Measurements from ENCODE around the gene TMBIM6. TPM values are rescaled to one million over a fixed set of nuclear protein-coding genes. Genes with fewer than 3 reads are reported as not detected.

TMBIM6 gene
- total and polyA plus RNA-seq, 9 of the 15 experiments (the other 6 are each of a cell fraction or from before 2014, with no cell fraction given) = 147 to 1,288 (median 352) TPM

GRCh38 chr12:49707812-49708147, 33.6 kb upstream of the TMBIM6 start (continued):
- TF ChIP-seq THRA (IDR thresholded peaks at IDR 0.05) (no peak), GTF2E2 (tag; IDR thresholded peaks at IDR 0.05) (no peak), CREM (IDR thresholded peaks at IDR 0.05; ENCODE audit: low read depth) (no peak), HNRNPLL (IDR thresholded peaks at IDR 0.05; ENCODE audit: low read depth, low read length, poor library complexity, severe bottlenecking) (no peak), OTX1 (CRISPR knock-in tag; IDR thresholded peaks at IDR 0.05) (no peak), POLR3A (IDR thresholded peaks at IDR 0.05; ENCODE audit: borderline replicate concordance, extremely low read depth, insufficient read depth, insufficient read length) (no peak), ZNF217 (CRISPR knock-in tag; IDR thresholded peaks at IDR 0.05) (no peak), TBP (optimal IDR thresholded peaks at IDR 0.05; ENCODE audit: low read depth, low read length) (peak; percentile 0), ETS2 (tag; IDR thresholded peaks at IDR 0.05; ENCODE audit: borderline replicate concordance, poor library complexity, severe bottlenecking) (no peak), BRD4 (IDR thresholded peaks at IDR 0.05) (no peak), ZBTB8A (IDR thresholded peaks at IDR 0.05; ENCODE audit: partially characterized antibody) (no peak), ZKSCAN8 (CRISPR knock-in tag; IDR thresholded peaks at IDR 0.05) (no peak)
- TF ChIP-seq, protein P1, sequence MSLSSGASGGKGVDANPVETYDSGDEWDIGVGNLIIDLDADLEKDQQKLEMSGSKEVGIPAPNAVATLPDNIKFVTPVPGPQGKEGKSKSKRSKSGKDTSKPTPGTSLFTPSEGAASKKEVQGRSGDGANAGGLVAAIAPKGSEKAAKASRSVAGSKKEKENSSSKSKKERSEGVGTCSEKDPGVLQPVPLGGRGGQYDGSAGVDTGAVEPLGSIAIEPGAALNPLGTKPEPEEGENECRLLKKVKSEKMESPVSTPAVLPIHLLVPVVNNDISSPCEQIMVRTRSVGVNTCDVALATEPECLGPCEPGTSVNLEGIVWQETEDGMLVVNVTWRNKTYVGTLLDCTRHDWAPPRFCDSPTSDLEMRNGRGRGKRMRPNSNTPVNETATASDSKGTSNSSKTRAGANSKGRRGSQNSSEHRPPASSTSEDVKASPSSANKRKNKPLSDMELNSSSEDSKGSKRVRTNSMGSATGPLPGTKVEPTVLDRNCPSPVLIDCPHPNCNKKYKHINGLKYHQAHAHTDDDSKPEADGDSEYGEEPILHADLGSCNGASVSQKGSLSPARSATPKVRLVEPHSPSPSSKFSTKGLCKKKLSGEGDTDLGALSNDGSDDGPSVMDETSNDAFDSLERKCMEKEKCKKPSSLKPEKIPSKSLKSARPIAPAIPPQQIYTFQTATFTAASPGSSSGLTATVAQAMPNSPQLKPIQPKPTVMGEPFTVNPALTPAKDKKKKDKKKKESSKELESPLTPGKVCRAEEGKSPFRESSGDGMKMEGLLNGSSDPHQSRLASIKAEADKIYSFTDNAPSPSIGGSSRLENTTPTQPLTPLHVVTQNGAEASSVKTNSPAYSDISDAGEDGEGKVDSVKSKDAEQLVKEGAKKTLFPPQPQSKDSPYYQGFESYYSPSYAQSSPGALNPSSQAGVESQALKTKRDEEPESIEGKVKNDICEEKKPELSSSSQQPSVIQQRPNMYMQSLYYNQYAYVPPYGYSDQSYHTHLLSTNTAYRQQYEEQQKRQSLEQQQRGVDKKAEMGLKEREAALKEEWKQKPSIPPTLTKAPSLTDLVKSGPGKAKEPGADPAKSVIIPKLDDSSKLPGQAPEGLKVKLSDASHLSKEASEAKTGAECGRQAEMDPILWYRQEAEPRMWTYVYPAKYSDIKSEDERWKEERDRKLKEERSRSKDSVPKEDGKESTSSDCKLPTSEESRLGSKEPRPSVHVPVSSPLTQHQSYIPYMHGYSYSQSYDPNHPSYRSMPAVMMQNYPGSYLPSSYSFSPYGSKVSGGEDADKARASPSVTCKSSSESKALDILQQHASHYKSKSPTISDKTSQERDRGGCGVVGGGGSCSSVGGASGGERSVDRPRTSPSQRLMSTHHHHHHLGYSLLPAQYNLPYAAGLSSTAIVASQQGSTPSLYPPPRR (CRISPR knock-in tag; IDR thresholded peaks at IDR 0.05; ENCODE audit: borderline replicate concordance) = 0 out of 2 replicates have a peak, but pooled peaks have one; percentile 2
- TF ChIP-seq, protein P2, sequence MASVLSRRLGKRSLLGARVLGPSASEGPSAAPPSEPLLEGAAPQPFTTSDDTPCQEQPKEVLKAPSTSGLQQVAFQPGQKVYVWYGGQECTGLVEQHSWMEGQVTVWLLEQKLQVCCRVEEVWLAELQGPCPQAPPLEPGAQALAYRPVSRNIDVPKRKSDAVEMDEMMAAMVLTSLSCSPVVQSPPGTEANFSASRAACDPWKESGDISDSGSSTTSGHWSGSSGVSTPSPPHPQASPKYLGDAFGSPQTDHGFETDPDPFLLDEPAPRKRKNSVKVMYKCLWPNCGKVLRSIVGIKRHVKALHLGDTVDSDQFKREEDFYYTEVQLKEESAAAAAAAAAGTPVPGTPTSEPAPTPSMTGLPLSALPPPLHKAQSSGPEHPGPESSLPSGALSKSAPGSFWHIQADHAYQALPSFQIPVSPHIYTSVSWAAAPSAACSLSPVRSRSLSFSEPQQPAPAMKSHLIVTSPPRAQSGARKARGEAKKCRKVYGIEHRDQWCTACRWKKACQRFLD (CRISPR knock-in tag; IDR thresholded peaks at IDR 0.05) = no peak
- TF ChIP-seq, protein P3, sequence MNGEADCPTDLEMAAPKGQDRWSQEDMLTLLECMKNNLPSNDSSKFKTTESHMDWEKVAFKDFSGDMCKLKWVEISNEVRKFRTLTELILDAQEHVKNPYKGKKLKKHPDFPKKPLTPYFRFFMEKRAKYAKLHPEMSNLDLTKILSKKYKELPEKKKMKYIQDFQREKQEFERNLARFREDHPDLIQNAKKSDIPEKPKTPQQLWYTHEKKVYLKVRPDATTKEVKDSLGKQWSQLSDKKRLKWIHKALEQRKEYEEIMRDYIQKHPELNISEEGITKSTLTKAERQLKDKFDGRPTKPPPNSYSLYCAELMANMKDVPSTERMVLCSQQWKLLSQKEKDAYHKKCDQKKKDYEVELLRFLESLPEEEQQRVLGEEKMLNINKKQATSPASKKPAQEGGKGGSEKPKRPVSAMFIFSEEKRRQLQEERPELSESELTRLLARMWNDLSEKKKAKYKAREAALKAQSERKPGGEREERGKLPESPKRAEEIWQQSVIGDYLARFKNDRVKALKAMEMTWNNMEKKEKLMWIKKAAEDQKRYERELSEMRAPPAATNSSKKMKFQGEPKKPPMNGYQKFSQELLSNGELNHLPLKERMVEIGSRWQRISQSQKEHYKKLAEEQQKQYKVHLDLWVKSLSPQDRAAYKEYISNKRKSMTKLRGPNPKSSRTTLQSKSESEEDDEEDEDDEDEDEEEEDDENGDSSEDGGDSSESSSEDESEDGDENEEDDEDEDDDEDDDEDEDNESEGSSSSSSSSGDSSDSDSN (IDR thresholded peaks at IDR 0.05; ENCODE audit: borderline replicate concordance in 1 of 2, low read depth in 2 of 2, low read length in 2 of 2) = no peak
- TF ChIP-seq, protein P4, sequence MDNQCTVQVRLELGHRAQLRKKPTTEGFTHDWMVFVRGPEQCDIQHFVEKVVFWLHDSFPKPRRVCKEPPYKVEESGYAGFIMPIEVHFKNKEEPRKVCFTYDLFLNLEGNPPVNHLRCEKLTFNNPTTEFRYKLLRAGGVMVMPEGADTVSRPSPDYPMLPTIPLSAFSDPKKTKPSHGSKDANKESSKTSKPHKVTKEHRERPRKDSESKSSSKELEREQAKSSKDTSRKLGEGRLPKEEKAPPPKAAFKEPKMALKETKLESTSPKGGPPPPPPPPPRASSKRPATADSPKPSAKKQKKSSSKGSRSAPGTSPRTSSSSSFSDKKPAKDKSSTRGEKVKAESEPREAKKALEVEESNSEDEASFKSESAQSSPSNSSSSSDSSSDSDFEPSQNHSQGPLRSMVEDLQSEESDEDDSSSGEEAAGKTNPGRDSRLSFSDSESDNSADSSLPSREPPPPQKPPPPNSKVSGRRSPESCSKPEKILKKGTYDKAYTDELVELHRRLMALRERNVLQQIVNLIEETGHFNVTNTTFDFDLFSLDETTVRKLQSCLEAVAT (IDR thresholded peaks at IDR 0.05) = 0 out of 4 replicates have a peak, but pooled peaks of 1 of the 2 experiments have one; percentile 61

All from K562 (cell line).